ENCODE measurements around the gene RBP3. TPM values are rescaled to one million over a fixed set of nuclear protein-coding genes. Genes with fewer than 3 reads are reported as not detected.

RBP3 gene
- total RNA-seq, 1 donor from 2014 or later: not detected

DNA sequence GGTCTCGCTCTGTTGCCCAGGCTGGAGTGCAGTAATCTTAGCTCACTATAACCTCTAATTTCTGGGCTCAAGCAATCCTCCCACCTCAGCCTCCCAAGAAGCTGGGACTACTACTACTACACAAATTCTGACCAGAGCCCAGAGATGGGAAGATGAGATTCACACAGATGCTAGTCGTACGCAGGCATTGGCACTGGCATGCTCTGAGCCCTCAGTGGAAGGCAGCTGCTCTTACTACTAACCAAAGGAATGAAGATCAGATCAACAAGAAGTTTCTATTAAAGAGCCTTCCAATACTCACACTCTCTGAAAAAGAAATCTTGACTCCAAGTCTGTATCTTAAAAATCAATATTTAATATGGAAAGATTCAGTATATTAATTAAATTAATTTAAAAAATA, 15.2 kb upstream of the RBP3 start:
- DNase-seq (ENCODE audit: low spot score) (no peak), ATAC-seq (no peak)
- intact Hi-C loops (cut with DNase I): no loop called here

DNA sequence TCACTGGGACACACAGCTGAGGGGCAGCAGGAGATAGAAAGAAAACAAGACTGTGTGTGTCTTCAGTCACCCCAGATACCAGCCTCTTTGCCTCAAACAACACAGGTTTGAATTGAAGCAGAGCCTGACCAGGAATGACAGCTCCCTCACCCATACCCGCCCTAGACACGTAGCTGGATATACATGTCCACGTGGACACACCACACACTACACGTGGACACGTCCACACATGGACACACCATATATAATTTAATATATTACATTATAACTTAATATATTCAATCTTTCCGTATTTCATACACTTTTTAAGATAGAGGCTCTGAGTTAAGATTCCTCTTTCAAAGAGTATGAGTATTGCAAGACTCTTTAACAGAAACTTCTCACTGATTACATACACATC, 14.6 kb upstream of the RBP3 start:
- ATAC-seq (no peak), DNase-seq (ENCODE audit: low spot score) (no peak)
- intact Hi-C loops (cut with DNase I): no loop called here

DNA sequence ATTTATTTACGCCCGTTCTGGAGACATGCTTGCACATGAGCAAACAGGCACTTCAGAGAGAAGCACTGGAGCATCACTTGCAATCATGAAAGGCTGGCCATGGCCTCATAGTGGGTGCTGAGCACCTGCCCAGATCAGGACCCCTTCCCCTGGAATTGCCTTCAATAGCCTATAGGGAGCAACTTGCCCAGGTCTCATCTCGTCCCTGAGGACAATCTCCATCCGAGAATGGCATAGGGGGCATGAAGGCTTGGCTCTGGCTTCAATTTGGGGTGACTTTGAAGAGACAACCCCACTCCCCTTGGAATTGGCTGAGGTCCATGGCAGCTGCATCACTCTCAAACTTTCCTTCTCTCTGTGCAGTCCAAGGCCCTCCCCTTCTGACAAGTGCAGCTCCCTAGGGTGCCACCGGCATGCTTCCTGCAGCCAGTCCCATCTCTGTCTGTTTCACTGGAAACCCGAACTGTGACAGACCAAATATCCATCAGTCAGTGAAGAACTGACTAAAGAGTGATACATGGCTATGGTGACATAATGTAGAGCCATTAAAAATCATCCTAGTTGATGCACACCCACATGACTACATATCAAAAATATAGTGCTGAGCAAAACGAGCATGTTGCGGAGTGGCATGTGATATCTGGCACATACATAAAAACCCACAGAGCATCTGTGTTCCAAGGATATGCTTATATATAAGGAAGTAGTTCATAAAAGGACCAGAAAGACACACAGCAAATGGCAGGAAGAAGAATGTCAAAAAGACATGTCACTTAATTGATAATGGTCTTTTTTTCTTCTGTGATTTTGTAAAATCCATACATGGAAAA, 13.5 kb upstream of the RBP3 start:
- intact Hi-C loops (cut with DNase I): no loop called here
- DNase-seq (ENCODE audit: low spot score) (no peak), ATAC-seq (no peak)

DNA sequence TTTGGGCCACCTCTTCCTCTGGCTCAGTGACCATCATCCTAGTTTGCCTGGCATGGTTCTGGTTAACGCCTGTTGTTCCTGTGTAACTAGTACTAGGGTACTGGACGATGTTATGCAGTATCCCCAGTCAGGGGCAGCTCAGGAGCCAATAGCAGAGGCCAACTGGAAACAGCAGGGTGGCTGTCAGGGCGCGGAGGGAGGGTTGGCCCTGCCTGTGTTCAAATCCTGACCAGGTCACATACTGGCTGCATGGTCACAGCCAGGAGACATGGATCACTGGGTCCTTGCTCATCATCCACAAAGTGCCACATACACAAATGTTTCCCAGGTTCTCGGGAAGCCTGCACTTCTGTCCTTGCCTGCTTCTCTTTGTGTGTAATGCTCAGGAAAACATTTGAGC, 12.3 kb upstream of the RBP3 start:
- ATAC-seq (no peak), DNase-seq (ENCODE audit: low spot score) (no peak)
- intact Hi-C loops (cut with DNase I): no loop called here

DNA sequence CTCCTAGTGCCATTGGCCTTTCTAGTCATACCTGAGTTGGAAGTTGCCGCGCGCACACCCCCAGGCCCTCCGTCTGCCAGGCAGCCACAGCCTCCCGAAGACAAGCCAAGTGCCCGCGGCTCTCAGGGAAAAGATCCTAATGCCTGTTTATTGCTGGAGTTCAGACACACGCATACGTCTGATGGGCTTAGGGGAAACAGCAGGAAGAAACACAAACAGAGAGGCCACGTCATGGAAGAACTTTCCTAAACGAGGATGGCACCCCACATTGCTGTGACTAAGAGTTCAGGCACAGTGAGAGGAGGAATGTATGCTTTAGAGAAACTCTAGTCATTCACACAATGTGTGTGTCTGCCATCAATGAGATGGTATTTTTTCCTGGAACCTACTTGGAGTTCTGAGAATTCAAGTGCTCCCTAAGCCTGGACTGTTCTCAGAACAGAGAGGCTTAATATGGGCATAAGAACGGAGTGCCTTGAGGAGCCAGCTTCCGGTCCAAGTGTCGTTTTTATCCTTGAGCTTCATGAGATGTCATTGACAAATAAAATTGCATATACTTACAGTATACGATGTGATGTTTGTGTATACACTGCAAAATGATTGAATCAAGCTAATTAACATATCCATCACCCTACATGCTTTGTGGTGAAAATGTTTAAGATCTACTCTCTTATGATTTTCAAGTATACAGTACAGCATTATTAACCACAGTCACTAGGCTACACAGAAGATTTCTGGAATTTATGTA, 11.6 kb upstream of the RBP3 start:
- ATAC-seq: peak; percentile 10
- DNase-seq (ENCODE audit: low spot score): no peak
- intact Hi-C loops (cut with DNase I): no loop called here

DNA sequence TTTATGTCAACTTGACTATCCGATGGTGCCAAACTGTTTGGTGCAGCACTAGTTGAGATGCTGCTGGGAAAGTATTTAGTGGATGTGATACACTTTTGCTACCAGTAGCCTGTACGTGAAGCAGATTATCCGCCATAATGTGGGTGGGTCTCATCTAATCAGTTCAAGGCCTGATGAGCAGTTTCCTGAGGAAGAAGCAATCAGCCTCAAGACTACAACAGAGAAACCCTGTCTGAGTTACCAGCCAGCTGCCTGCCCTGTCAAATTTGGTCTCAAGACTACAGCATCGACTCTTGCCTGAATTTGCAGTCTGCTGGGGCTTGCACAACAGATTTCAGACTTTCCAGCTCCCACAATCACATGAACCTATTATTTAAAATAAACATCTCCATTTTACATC, 10.9 kb upstream of the RBP3 start:
- ATAC-seq (no peak), DNase-seq (ENCODE audit: low spot score) (no peak)
- intact Hi-C loops (cut with DNase I): no loop called here

DNA sequence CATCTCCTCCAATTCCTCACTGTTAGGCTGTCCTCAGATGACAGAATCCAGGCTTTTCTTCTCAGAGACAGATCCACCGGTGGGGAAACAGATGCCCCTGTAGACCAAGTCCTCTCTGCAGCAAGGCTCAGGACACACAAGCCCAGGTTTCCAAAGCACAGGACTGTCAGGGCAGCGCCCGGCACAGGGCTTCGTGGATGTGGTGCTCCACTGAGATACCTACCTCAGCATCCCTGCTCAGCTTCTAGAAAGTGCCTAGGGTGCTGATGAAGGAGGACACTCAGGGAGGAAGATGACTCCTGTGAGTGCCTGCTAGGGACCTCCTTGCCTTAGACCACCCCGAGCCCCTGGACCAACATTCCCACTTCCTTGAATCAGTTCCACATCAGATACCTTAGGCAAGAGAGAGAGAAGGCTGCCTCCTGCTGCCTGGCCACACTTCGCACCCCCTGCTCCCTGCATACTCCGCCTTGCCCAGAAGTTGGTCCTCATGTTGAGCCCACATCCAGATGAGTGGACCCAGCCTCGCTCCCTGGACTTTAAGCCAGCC, 8.9 kb upstream of the RBP3 start:
- no peak for ATAC-seq
- intact Hi-C loops (cut with DNase I): no loop called here
- no peak for DNase-seq (ENCODE audit: low spot score)

DNA sequence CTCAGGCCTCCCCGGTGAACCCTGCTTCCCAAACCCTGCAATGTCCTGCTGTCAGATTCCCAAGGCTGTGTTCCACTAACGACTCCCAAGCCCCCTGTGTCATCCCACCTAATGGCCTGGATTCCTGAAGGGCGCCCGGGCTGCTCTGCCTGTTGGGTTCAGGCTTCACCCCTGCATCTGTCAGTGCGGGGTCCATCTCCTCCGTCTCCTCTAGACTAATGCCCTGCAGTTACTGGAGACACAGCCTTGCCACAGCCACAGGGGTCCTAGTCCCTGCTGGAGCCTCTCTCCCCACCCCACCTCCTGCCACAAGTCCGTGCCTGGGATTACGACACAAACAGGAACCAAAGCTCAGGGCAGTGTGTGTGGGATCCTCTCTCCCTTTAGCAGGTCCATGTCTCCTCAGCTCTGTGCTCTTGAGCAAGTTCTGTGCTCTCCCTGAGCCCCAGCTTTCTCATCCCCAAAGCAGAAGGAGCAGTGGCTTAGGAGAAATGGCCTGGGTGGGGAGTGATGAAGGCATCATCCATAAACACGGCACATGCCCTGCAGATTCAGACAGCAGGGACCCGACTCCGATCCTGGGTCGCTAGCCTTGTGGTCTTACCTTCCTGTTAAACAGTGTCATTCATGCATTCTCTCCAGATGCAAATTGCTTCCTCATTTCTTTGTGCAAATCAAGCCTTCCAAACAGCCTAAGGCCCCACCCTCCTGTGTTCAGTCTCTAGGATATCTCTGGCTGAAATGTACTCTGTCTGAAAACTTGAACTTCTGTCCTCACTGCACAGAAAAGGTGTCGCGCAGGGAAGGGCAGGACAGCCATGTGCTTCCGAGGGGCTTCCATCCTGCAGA, 8.2 kb upstream of the RBP3 start:
- intact Hi-C loops (cut with DNase I): no loop called here
- ATAC-seq (no peak), DNase-seq (ENCODE audit: low spot score) (no peak)

DNA sequence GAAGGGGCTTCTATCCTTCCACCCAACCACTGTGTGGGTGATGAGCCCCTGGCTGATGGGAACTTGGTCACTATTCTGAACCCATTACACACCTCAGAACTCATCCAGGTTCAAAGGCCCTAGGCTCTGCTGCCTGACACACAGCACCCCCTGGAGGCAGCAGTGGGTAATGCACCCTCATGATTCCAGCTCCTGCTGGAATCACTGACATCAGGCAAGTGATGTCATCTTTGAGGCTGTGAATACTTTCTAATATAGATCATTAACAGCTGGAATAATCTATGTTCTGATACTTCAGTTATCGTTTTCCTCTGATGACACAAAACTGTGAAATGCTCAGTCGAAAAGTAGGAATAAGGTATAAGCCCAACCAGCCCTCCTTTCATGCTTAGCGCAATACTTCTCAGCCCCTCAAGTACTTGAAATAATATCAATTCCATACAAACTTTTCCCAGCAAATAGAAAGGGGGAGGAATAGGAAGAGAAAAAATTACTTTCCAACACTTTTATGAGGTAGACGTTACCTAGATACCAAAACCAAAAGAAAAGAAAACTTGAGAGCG, 7.5 kb upstream of the RBP3 start:
- ATAC-seq: peak; percentile 74
- intact Hi-C loops (cut with DNase I): no loop called here
- DNase-seq (ENCODE audit: low spot score): peak; percentile 77

DNA sequence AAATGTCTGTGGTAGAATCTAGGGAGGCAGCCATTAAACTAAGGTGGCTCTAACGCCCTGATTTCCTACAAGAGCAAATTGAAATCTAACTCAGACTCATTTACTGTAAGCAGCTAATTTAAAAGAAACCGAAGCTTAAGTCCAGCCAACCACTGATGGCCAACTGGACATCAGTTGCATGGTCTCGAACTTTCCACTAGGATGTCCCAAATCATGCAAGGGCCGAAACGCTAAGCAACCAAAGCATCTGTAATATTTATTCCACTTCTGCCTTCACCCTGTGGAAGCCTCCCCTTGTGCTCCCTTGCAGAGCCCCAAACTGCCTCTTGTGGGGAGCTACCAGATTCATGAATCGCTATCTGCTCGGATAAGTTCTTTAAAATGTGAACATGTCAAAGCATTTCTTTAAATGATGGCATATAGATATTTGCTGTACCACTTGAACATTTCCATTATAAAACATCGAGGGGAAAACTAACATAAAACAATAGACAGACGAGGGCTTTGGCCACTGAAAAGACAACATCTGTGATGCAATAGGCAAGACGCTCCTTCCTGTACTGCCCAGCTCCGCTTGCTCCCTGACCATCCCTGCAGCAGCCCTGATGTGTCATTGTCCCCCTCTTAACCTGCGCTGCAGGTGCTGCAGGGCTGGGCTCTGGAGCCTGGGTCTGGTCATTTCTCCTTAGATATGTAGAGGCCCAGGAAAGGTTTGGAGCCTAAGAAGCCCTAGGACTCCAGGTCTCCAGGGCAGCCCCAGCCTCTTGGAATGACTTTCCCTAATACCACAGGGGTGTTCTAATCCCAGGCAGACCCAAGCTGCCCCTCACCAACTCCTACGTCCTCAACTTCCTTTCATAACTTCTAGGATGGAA, 2.9 kb upstream of the RBP3 start:
- ATAC-seq: no peak
- intact Hi-C loops (cut with DNase I): no loop called here
- peak; percentile 10 for DNase-seq (ENCODE audit: low spot score)

DNA sequence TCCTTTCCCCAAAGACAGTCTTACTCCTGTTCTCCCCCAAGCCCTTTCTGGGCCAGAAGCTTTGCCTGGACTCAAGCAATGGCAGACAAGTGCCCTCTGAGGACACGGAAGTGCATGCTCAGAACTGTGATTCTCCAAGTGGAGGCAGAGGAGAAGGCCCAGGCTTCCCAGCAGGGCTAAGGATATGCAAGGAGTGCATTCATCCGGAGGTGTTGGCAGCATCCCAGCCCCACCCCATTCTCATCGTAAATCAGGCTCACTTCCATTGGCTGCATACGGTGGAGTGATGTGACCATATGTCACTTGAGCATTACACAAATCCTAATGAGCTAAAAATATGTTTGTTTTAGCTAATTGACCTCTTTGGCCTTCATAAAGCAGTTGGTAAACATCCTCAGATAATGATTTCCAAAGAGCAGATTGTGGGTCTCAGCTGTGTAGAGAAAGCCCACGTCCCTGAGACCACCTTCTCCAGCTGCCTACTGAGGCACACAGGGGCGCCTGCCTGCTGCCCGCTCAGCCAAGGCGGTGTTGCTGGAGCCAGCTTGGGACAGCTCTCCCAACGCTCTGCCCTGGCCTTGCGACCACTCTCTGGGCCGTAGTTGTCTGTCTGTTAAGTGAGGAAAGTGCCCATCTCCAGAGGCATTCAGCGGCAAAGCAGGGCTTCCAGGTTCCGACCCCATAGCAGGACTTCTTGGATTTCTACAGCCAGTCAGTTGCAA, 1.4 kb upstream of the RBP3 start:
- ATAC-seq: no peak
- DNase-seq (ENCODE audit: low spot score): peak; percentile 25
- intact Hi-C loops (cut with DNase I): no loop called here

DNA sequence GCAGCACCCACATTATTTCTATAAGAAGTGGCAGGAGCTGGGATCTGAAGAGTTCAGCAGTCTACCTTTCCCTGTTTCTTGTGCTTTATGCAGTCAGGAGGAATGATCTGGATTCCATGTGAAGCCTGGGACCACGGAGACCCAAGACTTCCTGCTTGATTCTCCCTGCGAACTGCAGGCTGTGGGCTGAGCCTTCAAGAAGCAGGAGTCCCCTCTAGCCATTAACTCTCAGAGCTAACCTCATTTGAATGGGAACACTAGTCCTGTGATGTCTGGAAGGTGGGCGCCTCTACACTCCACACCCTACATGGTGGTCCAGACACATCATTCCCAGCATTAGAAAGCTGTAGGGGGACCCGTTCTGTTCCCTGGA, 874 bp upstream of the RBP3 start:
- DNase-seq (ENCODE audit: low spot score): no peak
- no peak for ATAC-seq
- intact Hi-C loops (cut with DNase I): no loop called here

DNA sequence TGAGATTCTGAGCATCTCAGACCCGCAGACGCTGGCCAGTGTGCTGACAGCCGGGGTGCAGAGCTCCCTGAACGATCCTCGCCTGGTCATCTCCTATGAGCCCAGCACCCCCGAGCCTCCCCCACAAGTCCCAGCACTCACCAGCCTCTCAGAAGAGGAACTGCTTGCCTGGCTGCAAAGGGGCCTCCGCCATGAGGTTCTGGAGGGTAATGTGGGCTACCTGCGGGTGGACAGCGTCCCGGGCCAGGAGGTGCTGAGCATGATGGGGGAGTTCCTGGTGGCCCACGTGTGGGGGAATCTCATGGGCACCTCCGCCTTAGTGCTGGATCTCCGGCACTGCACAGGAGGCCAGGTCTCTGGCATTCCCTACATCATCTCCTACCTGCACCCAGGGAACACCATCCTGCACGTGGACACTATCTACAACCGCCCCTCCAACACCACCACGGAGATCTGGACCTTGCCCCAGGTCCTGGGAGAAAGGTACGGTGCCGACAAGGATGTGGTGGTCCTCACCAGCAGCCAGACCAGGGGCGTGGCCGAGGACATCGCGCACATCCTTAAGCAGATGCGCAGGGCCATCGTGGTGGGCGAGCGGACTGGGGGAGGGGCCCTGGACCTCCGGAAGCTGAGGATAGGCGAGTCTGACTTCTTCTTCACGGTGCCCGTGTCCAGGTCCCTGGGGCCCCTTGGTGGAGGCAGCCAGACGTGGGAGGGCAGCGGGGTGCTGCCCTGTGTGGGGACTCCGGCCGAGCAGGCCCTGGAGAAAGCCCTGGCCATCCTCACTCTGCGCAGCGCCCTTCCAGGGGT, 703 bp downstream of the RBP3 start:
- no peak for DNase-seq (ENCODE audit: low spot score)

DNA sequence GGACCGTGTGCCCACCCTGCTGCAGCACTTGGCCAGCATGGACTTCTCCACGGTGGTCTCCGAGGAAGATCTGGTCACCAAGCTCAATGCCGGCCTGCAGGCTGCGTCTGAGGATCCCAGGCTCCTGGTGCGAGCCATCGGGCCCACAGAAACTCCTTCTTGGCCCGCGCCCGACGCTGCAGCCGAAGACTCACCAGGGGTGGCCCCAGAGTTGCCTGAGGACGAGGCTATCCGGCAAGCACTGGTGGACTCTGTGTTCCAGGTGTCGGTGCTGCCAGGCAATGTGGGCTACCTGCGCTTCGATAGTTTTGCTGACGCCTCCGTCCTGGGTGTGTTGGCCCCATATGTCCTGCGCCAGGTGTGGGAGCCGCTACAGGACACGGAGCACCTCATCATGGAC, 1.4 kb downstream of the RBP3 start:
- ATAC-seq: no peak
- intact Hi-C loops (cut with DNase I): no loop called here
- DNase-seq (ENCODE audit: low spot score): no peak

More for the DNA sequence above, 703 bp downstream of the RBP3 start:
- intact Hi-C loops (cut with DNase I): no loop called here
- no peak for ATAC-seq

DNA sequence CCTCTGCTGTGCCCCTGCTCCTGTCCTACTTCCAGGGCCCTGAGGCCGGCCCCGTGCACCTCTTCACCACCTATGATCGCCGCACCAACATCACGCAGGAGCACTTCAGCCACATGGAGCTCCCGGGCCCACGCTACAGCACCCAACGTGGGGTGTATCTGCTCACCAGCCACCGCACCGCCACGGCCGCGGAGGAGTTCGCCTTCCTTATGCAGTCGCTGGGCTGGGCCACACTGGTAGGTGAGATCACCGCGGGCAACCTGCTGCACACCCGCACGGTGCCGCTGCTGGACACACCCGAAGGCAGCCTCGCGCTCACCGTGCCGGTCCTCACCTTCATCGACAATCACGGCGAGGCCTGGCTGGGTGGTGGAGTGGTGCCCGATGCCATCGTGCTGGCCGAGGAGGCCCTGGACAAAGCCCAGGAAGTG, 1.8 kb downstream of the RBP3 start:
- DNase-seq (ENCODE audit: low spot score) (peak; percentile 47), ATAC-seq (no peak)
- intact Hi-C loops (cut with DNase I): no loop called here

DNA sequence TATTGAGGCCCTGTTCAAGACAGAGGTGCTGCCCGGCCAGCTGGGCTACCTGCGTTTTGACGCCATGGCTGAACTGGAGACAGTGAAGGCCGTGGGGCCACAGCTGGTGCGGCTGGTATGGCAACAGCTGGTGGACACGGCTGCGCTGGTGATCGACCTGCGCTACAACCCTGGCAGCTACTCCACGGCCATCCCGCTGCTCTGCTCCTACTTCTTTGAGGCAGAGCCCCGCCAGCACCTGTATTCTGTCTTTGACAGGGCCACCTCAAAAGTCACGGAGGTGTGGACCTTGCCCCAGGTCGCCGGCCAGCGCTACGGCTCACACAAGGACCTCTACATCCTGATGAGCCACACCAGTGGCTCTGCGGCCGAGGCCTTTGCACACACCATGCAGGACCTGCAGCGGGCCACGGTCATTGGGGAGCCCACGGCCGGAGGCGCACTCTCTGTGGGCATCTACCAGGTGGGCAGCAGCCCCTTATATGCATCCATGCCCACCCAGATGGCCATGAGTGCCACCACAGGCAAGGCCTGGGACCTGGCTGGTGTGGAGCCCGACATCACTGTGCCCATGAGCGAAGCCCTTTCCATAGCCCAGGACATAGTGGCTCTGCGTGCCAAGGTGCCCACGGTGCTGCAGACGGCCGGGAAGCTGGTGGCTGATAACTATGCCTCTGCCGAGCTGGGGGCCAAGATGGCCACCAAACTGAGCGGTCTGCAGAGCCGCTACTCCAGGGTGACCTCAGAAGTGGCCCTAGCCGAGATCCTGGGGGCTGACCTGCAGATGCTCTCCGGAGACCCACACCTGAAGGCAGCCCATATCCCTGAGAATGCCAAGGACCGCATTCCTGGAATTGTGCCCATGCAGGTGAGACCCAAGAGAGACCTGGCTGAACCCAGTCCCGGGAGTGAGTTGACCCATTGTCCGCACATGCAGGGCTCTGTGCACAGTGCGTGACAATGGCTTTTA, 2.8 kb downstream of the RBP3 start:
- no peak for ATAC-seq
- intact Hi-C loops (cut with DNase I): no loop called here
- DNase-seq (ENCODE audit: low spot score): peak; percentile 25

Data from sciatic nerve (tissue), 2 donors.